Hepatocyte (in vitro differentiated cells): ENCODE measurements around the gene ANKRD13B. TPM values are rescaled to one million over a fixed set of nuclear protein-coding genes. Genes with fewer than 3 reads are reported as not detected.
A peak's percentile ranks its signal among the peaks of the same experiment; 100 is the strongest.

Source experiments
- DNase-seq: peaks from one replicate; pipeline ENCODE4 v3.0.0-alpha.2; 2016; ENCODE audit warnings: low spot score
- H2AFZ ChIP-seq: fragments of 200-600 bp; sonication (generic); 2 replicates; pipeline ENCODE4 v1.6.0; 2016; ENCODE audit warnings: antibody characterized with exemption, mild to moderate bottlenecking
- H3K27ac ChIP-seq: fragments of 200-600 bp; sonication (generic); 2 replicates; pipeline ENCODE4 v1.5.1; 2016; ENCODE audit warnings: mild to moderate bottlenecking
- H3K27me3 ChIP-seq: fragments of 200-600 bp; sonication (generic); 2 replicates; pipeline ENCODE4 v1.6.1; 2016
- H3K36me3 ChIP-seq: fragments of 200-600 bp; sonication (generic); replicated peaks from 2 replicates; pipeline ENCODE4 v1.5.1; 2016; ENCODE audit warnings: low read depth; ENCODE audit not compliant: insufficient read depth
- H3K4me1 ChIP-seq: fragments of 200-600 bp; sonication (generic); 2 replicates; pipeline ENCODE4 v1.5.1; 2016; ENCODE audit warnings: mild to moderate bottlenecking, moderate library complexity; ENCODE audit not compliant: insufficient read depth
- H3K4me2 ChIP-seq: fragments of 200-600 bp; sonication (generic); 2 replicates; pipeline ENCODE4 v1.6.0; 2016
- H3K4me3 ChIP-seq: fragments of 200-600 bp; sonication (generic); 2 replicates; pipeline ENCODE4 v1.5.1; 2016; ENCODE audit warnings: mild to moderate bottlenecking
- H3K79me2 ChIP-seq: fragments of 200-600 bp; sonication (generic); 2 replicates; pipeline ENCODE4 v1.6.0; 2017; ENCODE audit warnings: mild to moderate bottlenecking
- H3K9me2 ChIP-seq: fragments of 200-600 bp; sonication (generic); replicated peaks from 2 replicates; pipeline ENCODE4 v1.6.0; 2017; ENCODE audit warnings: mild to moderate bottlenecking; ENCODE audit not compliant: insufficient read depth
- H3K9me3 ChIP-seq: fragments of 200-600 bp; sonication (generic); 2 replicates; pipeline ENCODE4 v1.5.1; 2016; ENCODE audit warnings: low read depth, mild to moderate bottlenecking
- H4K20me1 ChIP-seq: fragments of 200-600 bp; sonication (generic); 2 replicates; pipeline ENCODE4 v1.6.0; 2016; ENCODE audit warnings: mild to moderate bottlenecking; ENCODE audit not compliant: insufficient read depth, poor library complexity, severe bottlenecking
- CTCF ChIP-seq: fragments of 200-600 bp; sonication (generic); IDR thresholded peaks from 2 replicates; pipeline ENCODE4 v1.5.1; 2016; ENCODE audit warnings: antibody characterized with exemption, mild to moderate bottlenecking; ENCODE audit not compliant: poor library complexity
- EZH2 ChIP-seq: fragments of 200-600 bp; sonication (generic); IDR thresholded peaks from 2 replicates; pipeline ENCODE4 v1.6.1; 2016; ENCODE audit warnings: antibody characterized with exemption, mild to moderate bottlenecking, borderline replicate concordance
- EZH2phosphoT487 ChIP-seq: fragments of 200-600 bp; sonication (generic); IDR thresholded peaks from one replicate; pipeline ENCODE4 v1.6.1; 2018; ENCODE audit warnings: antibody characterized with exemption, mild to moderate bottlenecking, low read depth, moderate library complexity; ENCODE audit not compliant: unreplicated experiment, severe bottlenecking
- WGBS: methylation state at CpG from one replicate; pipeline ENCODE4 v1.1.6; 2016; ENCODE audit warnings: low lambda C conversion rate; ENCODE audit errors: missing lambda C conversion rate; 5-methylcytosine and 5-hydroxymethylcytosine counted together
- polyA plus RNA-seq: library from polyadenylated mRNA; unstranded; fragments of >200 nt; fragmentation: Nextera tagmentation; extraction: Ambion mirVana; gene quantifications from 2 replicates; pipeline ENCODE4 v1.2.1, GENCODE V29; 2016
- small RNA-seq: library from RNA; depleted of rRNA; stranded (forward); fragments of <200 nt; gene quantifications from one replicate; pipeline ENCODE3, GENCODE V24; 2014
- total RNA-seq: library from RNA; depleted of rRNA; stranded (reverse); fragments of >200 nt; gene quantifications from 2 replicates; pipeline ENCODE4 v1.2.3, GENCODE V29; 2014

Gene ANKRD13B
- total and polyA plus RNA-seq, 2 experiments from 2014 or later: 5.1 to 7.2 TPM

GRCh38 chr17:29661213-29661612 is 68.3 kb downstream of the ANKRD13B start:
- Histone ChIP-seq H3K27me3 (no peaks in the 10 kb centered on the region), H3K27ac (no peak overlapping the region), H3K4me2 (no peak overlapping the region), H2AFZ (no peak overlapping the region), H3K79me2 (no peaks in the 10 kb centered on the region), H3K4me1 (peaks cover 6% of the 10 kb centered on the region), H3K9me3 (no peaks in the 10 kb centered on the region), H3K36me3 (no peaks in the 10 kb centered on the region), H3K9me2 (no peaks in the 10 kb centered on the region), H4K20me1 (no peaks in the 10 kb centered on the region), H3K4me3 (no peak overlapping the region)
- DNase-seq: no peak
- 61% methylated on average over 2 of the region's 2 CpGs for WGBS
- TF ChIP-seq EZH2 (no peak), CTCF (no peak), EZH2phosphoT487 (no peak)

GRCh38 chr17:29663155-29663554 is 70.2 kb downstream of the ANKRD13B start:
- 29% methylated on average over 1 of the region's 1 CpG for WGBS
- Histone ChIP-seq H3K27ac (peak overlapping the region; percentile 32), H3K79me2 (no peaks in the 10 kb centered on the region), H2AFZ (no peak overlapping the region), H3K4me3 (no peak overlapping the region), H3K36me3 (no peaks in the 10 kb centered on the region), H3K27me3 (no peaks in the 10 kb centered on the region), H4K20me1 (no peaks in the 10 kb centered on the region), H3K4me1 (peaks cover 6% of the 10 kb centered on the region), H3K4me2 (no peak overlapping the region), H3K9me2 (no peaks in the 10 kb centered on the region), H3K9me3 (no peaks in the 10 kb centered on the region)
- no peak for TF ChIP-seq EZH2
- no peak for TF ChIP-seq EZH2phosphoT487
- no peak for TF ChIP-seq CTCF
- peak; percentile 33 for DNase-seq

Small RNA genes within 50 kb of the gene (small RNA-seq; reads per million reads assigned to genes)
- gene RNU6-920P: not detected

Other genes starting within 250 kb of the ANKRD13B start
- gene TAOK1, start 202.8 kb upstream of the ANKRD13B start, total RNA-seq: 46.1 and 51.7 TPM in 2 replicates
- gene TAOK1, start 202.8 kb upstream of the ANKRD13B start, polyA plus RNA-seq: 5.2 and 5.3 TPM in 2 replicates
- 16.8 and 19.2 TPM in 2 replicates for gene ABHD15, start 26.1 kb upstream of the ANKRD13B start, total RNA-seq
- 11.0 and 11.8 TPM in 2 replicates for gene ABHD15, start 26.1 kb upstream of the ANKRD13B start, polyA plus RNA-seq
- 43.4 and 52.9 TPM in 2 replicates for gene TP53I13, start 24.4 kb upstream of the ANKRD13B start, total RNA-seq
- 92.9 and 94.2 TPM in 2 replicates for gene TP53I13, start 24.4 kb upstream of the ANKRD13B start, polyA plus RNA-seq
- gene GIT1, start 3.5 kb upstream of the ANKRD13B start, total RNA-seq: 18.6 and 20.0 TPM in 2 replicates
- gene GIT1, start 3.5 kb upstream of the ANKRD13B start, polyA plus RNA-seq: 35.2 and 46.3 TPM in 2 replicates
- gene CORO6, start 29.8 kb downstream of the ANKRD13B start, total RNA-seq: 0.83 and 1.5 TPM in 2 replicates
- 1.9 and 3.4 TPM in 2 replicates for gene CORO6, start 29.8 kb downstream of the ANKRD13B start, polyA plus RNA-seq